Pons (tissue), 1 donor: Measurements from ENCODE around the gene C20orf204.

ENCODE experiments used
- DNase-seq: peaks from one replicate; pipeline ENCODE4 v3.0.0-alpha.2; 2016; ENCODE audit warnings: low spot score

Gene C20orf204

GRCh38 chr20:64056889-64057627 is 21.1 kb downstream of the C20orf204 start:
- no peak for DNase-seq

GRCh38 chr20:64057628-64058498 is 21.9 kb downstream of the C20orf204 start:
- DNase-seq, result no peak

- no peak for DNase-seq
These were observed 22.6 kb downstream of the C20orf204 start for GRCh38 chr20:64058536-64058935.

GRCh38 chr20:64062276-64062595 is 26.3 kb downstream of the C20orf204 start:
- peak; percentile 51 for DNase-seq

- DNase-seq, result peak; percentile 94
These were observed 26.8 kb downstream of the C20orf204 start, which contains the start of gene TCEA2 for GRCh38 chr20:64062596-64063388. TSS of gene TCEA2 (plus strand) at chr20:64063198. CDS start at chr20:64063313, 115 bp downstream.

GRCh38 chr20:64063389-64064144 is 27.6 kb downstream of the C20orf204 start:
- no peak for DNase-seq

GRCh38 chr20:64064145-64064698 is 28.2 kb downstream of the C20orf204 start:
- DNase-seq, result no peak

GRCh38 chr20:64065062-64065973 is 29.3 kb downstream of the C20orf204 start:
- DNase-seq, result no peak

GRCh38 chr20:64065974-64066343 is 30.0 kb downstream of the C20orf204 start:
- DNase-seq, result no peak

- no peak for DNase-seq
These were observed 31.1 kb downstream of the C20orf204 start for GRCh38 chr20:64067005-64067632.

- no peak for DNase-seq
These were observed 31.8 kb downstream of the C20orf204 start for GRCh38 chr20:64067733-64068307.

GRCh38 chr20:64068386-64069208 is 32.6 kb downstream of the C20orf204 start:
- no peak for DNase-seq

GRCh38 chr20:64069209-64069613 is 33.2 kb downstream of the C20orf204 start:
- DNase-seq, result no peak

GRCh38 chr20:64069614-64070243 is 33.7 kb downstream of the C20orf204 start:
- no peak for DNase-seq

GRCh38 chr20:64070244-64070993 is 34.4 kb downstream of the C20orf204 start:
- DNase-seq, result no peak

GRCh38 chr20:64071341-64072332 is 35.7 kb downstream of the C20orf204 start:
- DNase-seq, result no peak
